GM21360 (cell line): ENCODE measurements around the gene PRMT5.

Source experiments
- ATAC-seq: cut with Tn5 transposase; IDR thresholded peaks from one replicate; pipeline ENCODE4 v1.9.1; 2021; ENCODE audit warnings: mild to moderate bottlenecking, moderate library complexity; ENCODE audit not compliant: unreplicated experiment

Gene PRMT5

GRCh38 chr14:22878271-22879246, 50.6 kb downstream of the PRMT5 start:
- ATAC-seq: no peak

- ATAC-seq: no peak
Measured at GRCh38 chr14:22877000-22877501, 52.1 kb downstream of the PRMT5 start.

GRCh38 chr14:22875748-22876319, 53.3 kb downstream of the PRMT5 start:
- no peak for ATAC-seq

- no peak for ATAC-seq
Measured at GRCh38 chr14:22875003-22875747, 54.0 kb downstream of the PRMT5 start.

- ATAC-seq: no peak
Measured at GRCh38 chr14:22872833-22873520, 56.2 kb downstream of the PRMT5 start.

- peak; percentile 25 for ATAC-seq
Measured at GRCh38 chr14:22872033-22872832, 56.9 kb downstream of the PRMT5 start.

- ATAC-seq: peak; percentile 72
Measured at GRCh38 chr14:22871224-22872032, 57.7 kb downstream of the PRMT5 start, which contains the start of gene LRP10. Gene LRP10 (plus strand): TSS chr14:22871740. CDS start chr14:22872304, 564 bp downstream.

GRCh38 chr14:22870811-22871223, 58.4 kb downstream of the PRMT5 start:
- ATAC-seq: peak; percentile 28
